Stomach (tissue), 4 donors: Measurements from ENCODE around the gene DEPDC5.

Source experiments
- EP300 ChIP-seq: sonication (generic); formaldehyde crosslinking; IDR thresholded peaks from one replicate; pipeline ENCODE4 v1.6.1; 2017; ENCODE audit warnings: antibody characterized with exemption
- POLR2A ChIP-seq, 4 donors: fragments of 450-650 bp; IDR thresholded peaks; one replicate each; pipeline ENCODE4 v1.6.1; 2016; ENCODE audit warnings: antibody characterized with exemption in 4 of 4, control low read depth in 2 of 4, mild to moderate bottlenecking in 1 of 4, moderate library complexity in 1 of 4
- TF ChIP-seq, protein P1 (sequence below), 7 experiments: fragments of 450-650 bp in 4 of 7; fragments of 200-600 bp in 3 of 7; sonication (generic) in 3 of 7; IDR thresholded peaks; one replicate each; pipeline ENCODE4 v1.5.1; 2016 to 2019; ENCODE audit warnings: antibody characterized with exemption in 7 of 7, control low read depth in 2 of 7, mild to moderate bottlenecking in 1 of 7

DNA sequence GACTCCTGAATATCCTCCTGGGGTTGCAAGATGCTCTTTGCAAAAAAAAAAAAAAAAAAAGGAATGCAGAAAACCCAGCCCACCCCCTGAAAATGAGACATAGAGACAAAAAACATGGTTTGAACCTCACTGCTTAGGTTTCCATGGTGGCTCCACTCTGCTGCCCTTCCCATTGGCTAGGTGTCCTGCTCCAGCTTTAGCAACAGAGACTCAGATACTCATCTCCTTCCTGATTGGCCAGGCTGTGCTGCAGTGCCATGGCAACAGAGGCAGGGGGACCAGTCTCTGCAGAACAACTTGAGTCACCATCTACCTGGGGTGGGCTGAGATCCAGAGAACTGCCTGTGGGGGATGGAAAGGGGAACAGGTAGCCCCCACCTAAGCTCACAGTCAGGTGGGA lies 173.2 kb downstream of the DEPDC5 start:
- TF ChIP-seq, protein P1, sequence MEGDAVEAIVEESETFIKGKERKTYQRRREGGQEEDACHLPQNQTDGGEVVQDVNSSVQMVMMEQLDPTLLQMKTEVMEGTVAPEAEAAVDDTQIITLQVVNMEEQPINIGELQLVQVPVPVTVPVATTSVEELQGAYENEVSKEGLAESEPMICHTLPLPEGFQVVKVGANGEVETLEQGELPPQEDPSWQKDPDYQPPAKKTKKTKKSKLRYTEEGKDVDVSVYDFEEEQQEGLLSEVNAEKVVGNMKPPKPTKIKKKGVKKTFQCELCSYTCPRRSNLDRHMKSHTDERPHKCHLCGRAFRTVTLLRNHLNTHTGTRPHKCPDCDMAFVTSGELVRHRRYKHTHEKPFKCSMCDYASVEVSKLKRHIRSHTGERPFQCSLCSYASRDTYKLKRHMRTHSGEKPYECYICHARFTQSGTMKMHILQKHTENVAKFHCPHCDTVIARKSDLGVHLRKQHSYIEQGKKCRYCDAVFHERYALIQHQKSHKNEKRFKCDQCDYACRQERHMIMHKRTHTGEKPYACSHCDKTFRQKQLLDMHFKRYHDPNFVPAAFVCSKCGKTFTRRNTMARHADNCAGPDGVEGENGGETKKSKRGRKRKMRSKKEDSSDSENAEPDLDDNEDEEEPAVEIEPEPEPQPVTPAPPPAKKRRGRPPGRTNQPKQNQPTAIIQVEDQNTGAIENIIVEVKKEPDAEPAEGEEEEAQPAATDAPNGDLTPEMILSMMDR (IDR thresholded peaks at IDR 0.05): no peak
- TF ChIP-seq POLR2A (IDR thresholded peaks at IDR 0.05) (no peak), EP300 (no peak)
